Thyroid gland (tissue), 4 donors: Measurements from ENCODE around the gene ANO2.

ENCODE experiments used
- POLR2A ChIP-seq, 2 donors: fragments of 450-650 bp; IDR thresholded peaks; one replicate each; pipeline ENCODE4 v1.6.1; 2017; ENCODE audit warnings: antibody characterized with exemption in 2 of 2, mild to moderate bottlenecking in 2 of 2, moderate library complexity in 1 of 2
- TF ChIP-seq, protein P1 (sequence below), 6 experiments: fragments of 200-600 bp in 3 of 6; fragments of 450-650 bp in 3 of 6; sonication (generic) in 3 of 6; IDR thresholded peaks; one replicate each; pipeline ENCODE4 v1.5.1; 2016 to 2019; ENCODE audit warnings: antibody characterized with exemption in 6 of 6, mild to moderate bottlenecking in 2 of 6, inconsistent platforms in 1 of 6, moderate library complexity in 1 of 6

DNA sequence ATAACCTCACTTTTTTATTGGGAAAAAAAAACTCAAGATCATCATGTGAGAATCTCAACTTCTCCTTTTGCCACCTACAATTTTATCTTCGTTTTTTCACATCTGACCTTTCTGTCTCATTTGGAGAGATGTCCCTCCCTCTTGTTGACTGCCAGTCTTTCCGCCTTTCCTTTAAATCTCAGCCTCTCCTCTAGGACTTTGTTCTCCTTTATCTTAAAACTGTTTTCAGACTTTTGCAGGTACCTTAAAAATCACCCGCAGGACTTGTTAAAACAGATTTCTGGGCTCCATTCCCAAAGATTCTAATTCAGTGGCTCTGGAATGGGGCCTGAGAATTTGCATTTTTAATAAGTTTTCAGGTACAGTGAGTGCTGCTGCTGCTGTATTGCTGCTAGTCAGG is 289.9 kb downstream of the ANO2 start:
- no peak for TF ChIP-seq POLR2A (IDR thresholded peaks at IDR 0.05)
- TF ChIP-seq, protein P1, sequence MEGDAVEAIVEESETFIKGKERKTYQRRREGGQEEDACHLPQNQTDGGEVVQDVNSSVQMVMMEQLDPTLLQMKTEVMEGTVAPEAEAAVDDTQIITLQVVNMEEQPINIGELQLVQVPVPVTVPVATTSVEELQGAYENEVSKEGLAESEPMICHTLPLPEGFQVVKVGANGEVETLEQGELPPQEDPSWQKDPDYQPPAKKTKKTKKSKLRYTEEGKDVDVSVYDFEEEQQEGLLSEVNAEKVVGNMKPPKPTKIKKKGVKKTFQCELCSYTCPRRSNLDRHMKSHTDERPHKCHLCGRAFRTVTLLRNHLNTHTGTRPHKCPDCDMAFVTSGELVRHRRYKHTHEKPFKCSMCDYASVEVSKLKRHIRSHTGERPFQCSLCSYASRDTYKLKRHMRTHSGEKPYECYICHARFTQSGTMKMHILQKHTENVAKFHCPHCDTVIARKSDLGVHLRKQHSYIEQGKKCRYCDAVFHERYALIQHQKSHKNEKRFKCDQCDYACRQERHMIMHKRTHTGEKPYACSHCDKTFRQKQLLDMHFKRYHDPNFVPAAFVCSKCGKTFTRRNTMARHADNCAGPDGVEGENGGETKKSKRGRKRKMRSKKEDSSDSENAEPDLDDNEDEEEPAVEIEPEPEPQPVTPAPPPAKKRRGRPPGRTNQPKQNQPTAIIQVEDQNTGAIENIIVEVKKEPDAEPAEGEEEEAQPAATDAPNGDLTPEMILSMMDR (IDR thresholded peaks at IDR 0.05), result no peak
